GM10248 (cell line): Measurements from ENCODE around the gene EBPL.

Source experiments
- CTCF ChIA-PET: fragments of 300-600 bp; sonication (Branson Sonifier 250); formaldehyde crosslinking; extraction: SDS; loops from one replicate; lab custom pipeline; 2021; ENCODE audit warnings: antibody characterized with exemption; lab: Yijun Ruan, JAX
- POLR2A ChIA-PET: fragments of 350-650 bp; sonication (Branson Sonifier 250); formaldehyde crosslinking; extraction: SDS; loops from one replicate; lab custom pipeline; 2020; ENCODE audit warnings: antibody characterized with exemption; lab: Yijun Ruan, JAX
- DNase-seq: peaks from one replicate; pipeline ENCODE4 v3.0.0; 2012; ENCODE audit errors: extremely low spot score
- TF ChIP-seq, protein P1 (sequence below): IDR thresholded peaks from 2 replicates; pipeline ENCODE4 v1.5.1; 2012; ENCODE audit warnings: mild to moderate bottlenecking, low read depth; ENCODE audit errors: extremely low read depth, missing control alignments, control extremely low read depth

The EBPL gene

DNA sequence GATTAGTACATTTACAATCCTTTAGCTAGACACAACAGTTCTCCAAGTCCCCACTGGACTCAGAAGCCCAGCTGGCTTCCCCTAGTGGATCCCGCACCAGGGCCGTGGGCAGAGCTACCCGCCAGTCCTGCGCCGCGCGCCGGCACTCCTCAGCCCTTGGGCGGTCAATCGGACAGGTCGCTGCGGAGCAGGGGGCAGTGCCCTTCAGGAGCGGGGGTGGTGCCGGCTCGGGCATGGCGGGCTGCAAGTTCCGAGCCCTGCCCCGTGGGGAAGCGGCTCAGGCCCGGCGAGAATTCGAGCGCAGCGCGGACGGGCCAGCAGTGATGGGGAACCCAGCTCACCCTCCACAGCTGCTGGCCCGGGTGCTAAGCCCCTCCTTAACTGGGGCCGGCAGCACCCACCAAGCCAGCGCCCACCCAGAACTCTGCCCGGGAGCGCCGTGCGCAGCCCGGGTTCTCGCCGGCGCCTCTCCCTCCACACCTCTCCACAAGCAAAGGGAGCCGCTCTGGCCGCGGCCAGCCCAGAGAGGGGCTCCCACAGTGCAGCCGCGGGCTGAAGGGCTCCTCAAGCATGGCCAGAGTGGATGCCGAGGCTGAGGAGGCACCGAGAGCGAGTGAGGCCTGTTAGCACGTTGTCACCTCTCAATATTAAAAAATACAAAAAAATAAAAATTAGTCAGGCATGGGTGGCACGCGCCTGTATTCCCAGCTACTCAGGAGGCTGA lies 12.9 kb downstream of the EBPL start:
- ChIA-PET CTCF (interaction anchor here (0.9 to 1.9 kb wide), 4 partner anchors 8 to 168 kb away, joined by 3 to 7 read pairs (median 4); no protein-coding TSS in a partner anchor), POLR2A (no interaction called here)
- no peak for DNase-seq
- TF ChIP-seq, protein P1, sequence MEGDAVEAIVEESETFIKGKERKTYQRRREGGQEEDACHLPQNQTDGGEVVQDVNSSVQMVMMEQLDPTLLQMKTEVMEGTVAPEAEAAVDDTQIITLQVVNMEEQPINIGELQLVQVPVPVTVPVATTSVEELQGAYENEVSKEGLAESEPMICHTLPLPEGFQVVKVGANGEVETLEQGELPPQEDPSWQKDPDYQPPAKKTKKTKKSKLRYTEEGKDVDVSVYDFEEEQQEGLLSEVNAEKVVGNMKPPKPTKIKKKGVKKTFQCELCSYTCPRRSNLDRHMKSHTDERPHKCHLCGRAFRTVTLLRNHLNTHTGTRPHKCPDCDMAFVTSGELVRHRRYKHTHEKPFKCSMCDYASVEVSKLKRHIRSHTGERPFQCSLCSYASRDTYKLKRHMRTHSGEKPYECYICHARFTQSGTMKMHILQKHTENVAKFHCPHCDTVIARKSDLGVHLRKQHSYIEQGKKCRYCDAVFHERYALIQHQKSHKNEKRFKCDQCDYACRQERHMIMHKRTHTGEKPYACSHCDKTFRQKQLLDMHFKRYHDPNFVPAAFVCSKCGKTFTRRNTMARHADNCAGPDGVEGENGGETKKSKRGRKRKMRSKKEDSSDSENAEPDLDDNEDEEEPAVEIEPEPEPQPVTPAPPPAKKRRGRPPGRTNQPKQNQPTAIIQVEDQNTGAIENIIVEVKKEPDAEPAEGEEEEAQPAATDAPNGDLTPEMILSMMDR, result no peak

DNA sequence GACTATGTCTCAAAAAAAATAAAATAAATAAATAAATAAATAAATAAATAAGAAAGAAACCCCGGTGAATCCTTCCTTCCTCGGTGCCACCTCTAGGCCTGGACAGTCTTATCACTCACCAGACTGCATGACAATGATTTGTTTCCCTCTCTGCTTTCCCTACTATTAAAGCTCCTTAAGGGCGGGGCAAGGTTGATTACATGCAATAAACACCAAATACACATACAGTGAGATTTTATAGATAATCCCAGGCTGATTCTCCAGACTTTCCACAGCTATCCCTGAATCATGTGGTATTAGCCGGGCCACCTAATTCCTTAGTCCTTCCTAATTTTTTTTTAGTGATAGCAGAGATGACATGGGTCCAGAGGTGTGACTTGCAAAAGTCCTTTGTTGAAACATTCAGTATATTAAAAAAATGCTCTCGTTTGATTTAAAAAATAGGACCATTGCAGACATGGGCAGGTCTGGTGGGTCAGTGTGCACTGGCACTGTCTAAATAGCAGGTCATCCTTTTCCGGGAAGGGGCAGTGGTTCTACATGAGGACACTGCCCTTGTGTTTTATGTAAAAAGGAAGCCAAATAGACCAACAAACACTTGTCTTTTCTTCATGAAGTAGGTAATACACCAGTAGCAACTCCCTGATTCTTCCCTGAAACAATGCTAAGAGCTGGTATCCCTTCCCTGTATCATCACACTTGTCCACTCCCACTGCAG lies 14.5 kb downstream of the EBPL start:
- POLR2A ChIA-PET, result no interaction called here
- TF ChIP-seq, protein P1, result no peak
- CTCF ChIA-PET, result interaction anchor here (1.2 to 1.4 kb wide), 2 partner anchors 12 to 259 kb away, joined by 3 read pairs; partner anchors contain the start of gene SPRYD7
- no peak for DNase-seq

DNA sequence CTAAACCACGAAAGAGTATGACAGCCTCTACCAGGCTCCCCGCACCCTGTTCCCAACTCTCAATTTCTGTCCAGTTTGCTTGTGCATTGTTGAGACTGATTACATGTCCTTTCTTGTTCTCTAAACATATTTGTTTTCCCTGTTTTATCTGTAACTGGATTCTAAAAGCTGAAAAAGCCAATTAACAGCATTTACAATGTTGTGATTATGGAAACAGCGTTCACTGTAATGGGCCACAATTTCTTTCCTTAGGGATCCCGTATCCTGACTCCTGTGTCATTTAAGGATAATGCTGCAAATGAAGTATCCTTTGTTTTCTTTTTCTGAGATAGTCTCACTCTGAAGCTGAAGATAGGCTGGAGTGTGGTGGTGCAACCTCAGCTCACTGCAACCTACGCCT lies 20.5 kb downstream of the EBPL start:
- POLR2A ChIA-PET, result no interaction called here
- CTCF ChIA-PET, result interaction anchor here (0.7 to 2.0 kb wide), 10 partner anchors 9 to 1399 kb away, joined by 3 to 7 read pairs (median 3); partner anchors contain the start of gene EBPL
- TF ChIP-seq, protein P1, result no peak
- DNase-seq, result no peak

DNA sequence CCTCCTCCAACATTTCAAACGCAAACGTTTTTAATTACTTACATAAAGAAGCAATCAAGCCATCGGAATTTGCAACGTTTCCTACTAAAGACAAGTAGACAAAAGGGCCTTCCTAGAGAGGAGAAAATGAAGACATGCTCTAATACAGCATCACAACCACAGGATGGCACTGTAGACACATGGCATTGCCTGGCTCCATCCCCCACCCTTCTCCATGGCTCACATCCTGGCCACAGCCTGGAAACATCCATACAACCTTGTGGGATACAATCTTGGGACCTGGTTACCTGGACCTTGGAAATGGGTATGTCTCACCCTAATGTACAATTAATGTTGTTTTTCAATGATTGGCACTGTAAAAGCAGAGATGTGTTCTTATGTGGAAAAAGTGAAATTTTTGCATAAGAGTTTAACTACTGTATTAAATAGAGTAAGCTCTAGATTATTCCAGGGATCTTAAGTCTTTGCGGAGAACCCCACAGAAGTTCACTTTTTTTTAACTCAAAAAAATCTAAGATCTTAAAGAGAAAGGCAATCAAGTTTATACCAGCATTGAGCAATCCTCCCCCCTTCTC lies 21.5 kb downstream of the EBPL start:
- DNase-seq, result peak; percentile 36
- TF ChIP-seq, protein P1, result peak; percentile 46
- POLR2A ChIA-PET, result no interaction called here
- CTCF ChIA-PET, result interaction anchor here (0.7 to 2.0 kb wide), 8 partner anchors 10 to 1400 kb away, joined by 3 to 7 read pairs (median 3); partner anchors contain the start of gene EBPL

DNA sequence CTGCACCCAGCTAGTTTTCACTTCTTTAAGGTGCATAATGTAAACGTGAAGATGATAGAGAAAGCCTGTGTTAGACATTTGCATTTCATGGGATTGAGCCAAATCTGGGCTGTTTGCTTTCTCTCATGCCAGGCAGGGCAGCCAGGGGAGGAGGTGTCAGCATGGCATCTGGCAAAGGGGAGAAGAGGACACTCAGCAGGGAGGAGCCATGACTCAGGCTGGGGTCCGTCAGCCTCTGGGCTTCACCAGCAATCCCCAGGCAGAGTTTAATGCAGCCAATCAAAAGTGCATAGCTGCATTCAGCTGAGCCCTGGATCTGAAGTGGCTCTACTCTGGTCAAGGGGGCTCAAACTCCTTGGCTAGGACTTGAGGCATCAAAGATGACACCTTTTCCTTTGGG lies 23.5 kb downstream of the EBPL start:
- ChIA-PET CTCF (interaction anchor here (1.4 kb wide), 1 partner anchor 14 kb away, joined by 3 read pairs; no protein-coding TSS in a partner anchor), POLR2A (no interaction called here)
- TF ChIP-seq, protein P1, result no peak
- no peak for DNase-seq

DNA sequence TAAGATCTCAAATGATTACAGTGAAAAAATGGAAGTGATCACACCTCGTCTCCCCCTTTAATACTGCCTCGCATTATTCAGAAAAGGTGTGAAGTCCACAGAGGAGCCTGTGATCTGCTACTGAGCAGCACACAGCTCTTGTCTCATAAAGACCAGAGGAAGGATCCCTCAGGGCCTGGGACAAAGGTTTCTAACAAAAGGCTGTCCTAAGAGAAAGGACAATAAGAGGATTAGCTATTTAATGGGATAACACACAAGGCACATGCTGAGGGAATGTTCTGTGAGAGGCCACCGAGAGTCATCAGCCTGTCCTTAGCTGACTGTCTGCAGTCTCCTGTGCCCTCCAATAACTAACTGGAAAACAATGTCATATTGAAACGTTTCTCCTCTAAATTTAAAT lies 26.7 kb downstream of the EBPL start:
- TF ChIP-seq, protein P1, result no peak
- DNase-seq, result no peak
- ChIA-PET POLR2A (no interaction called here), CTCF (interaction anchor here (1.2 kb wide), 1 partner anchor 21 kb away, joined by 3 read pairs; no protein-coding TSS in a partner anchor)
